Pons (tissue), 1 donor: ENCODE data around the gene OR8B3.
A peak's percentile ranks its signal among the peaks of the same experiment; 100 is the strongest.
"Not testable (repeated sequence)": the region's sequence is repeated elsewhere in the genome, so short reads cannot be mapped to it uniquely, and the experiment has no call there.

Experiments
- DNase-seq: peaks from one replicate; pipeline ENCODE4 v3.0.0-alpha.2; 2016; ENCODE audit warnings: low spot score

Gene OR8B3

GRCh38 chr11:124398924-124399323, at the start of gene OR8B3:
TSS of gene OR8B3 (minus strand) at chr11:124399024. CDS start at chr11:124397351, 1,673 bp downstream.
- no peak for DNase-seq

- DNase-seq, result no peak
Measured at GRCh38 chr11:124446916-124447315, 48.1 kb upstream of the OR8B3 start.

GRCh38 chr11:124445646-124446150, 46.9 kb upstream of the OR8B3 start, which contains the start of gene OR8B8:
TSS of gene OR8B8 (minus strand) at chr11:124445696. CDS start at chr11:124441085, 4,611 bp downstream.
- DNase-seq, result no peak

GRCh38 chr11:124442847-124443246, 44.0 kb upstream of the OR8B3 start:
- no peak for DNase-seq

GRCh38 chr11:124442442-124442841, 43.6 kb upstream of the OR8B3 start:
- DNase-seq, result no peak

- no peak for DNase-seq
Measured at GRCh38 chr11:124441519-124441918, 42.7 kb upstream of the OR8B3 start.

- no peak for DNase-seq
Measured at GRCh38 chr11:124441081-124441480, 42.3 kb upstream of the OR8B3 start.

GRCh38 chr11:124440608-124441007, 41.8 kb upstream of the OR8B3 start:
- no peak for DNase-seq

- DNase-seq, result no peak
Measured at GRCh38 chr11:124434699-124435098, 35.9 kb upstream of the OR8B3 start.

- no peak for DNase-seq
Measured at GRCh38 chr11:124429599-124429998, 30.8 kb upstream of the OR8B3 start.

- DNase-seq, result no peak
Measured at GRCh38 chr11:124424384-124424921, 25.6 kb upstream of the OR8B3 start, which contains the start of gene OR8B4. TSS of gene OR8B4 (minus strand) at chr11:124424871. CDS start at chr11:124424871, 0 bp downstream.

- DNase-seq, result no peak
Measured at GRCh38 chr11:124421043-124421442, 22.2 kb upstream of the OR8B3 start.

GRCh38 chr11:124415356-124415923, 16.6 kb upstream of the OR8B3 start:
- DNase-seq, result peak; percentile 24

GRCh38 chr11:124409906-124410305, 11.1 kb upstream of the OR8B3 start:
- no peak for DNase-seq

GRCh38 chr11:124405581-124405980, 6.8 kb upstream of the OR8B3 start:
- DNase-seq, result no peak

- DNase-seq, result not testable (repeated sequence)
Measured at GRCh38 chr11:124403186-124403585, 4.4 kb upstream of the OR8B3 start.

- peak; percentile 53 for DNase-seq
Measured at GRCh38 chr11:124402326-124402922, 3.6 kb upstream of the OR8B3 start.

- not testable (repeated sequence) for DNase-seq
Measured at GRCh38 chr11:124396847-124397246, 2.0 kb downstream of the OR8B3 start.

- no peak for DNase-seq
Measured at GRCh38 chr11:124394408-124394807, 4.4 kb downstream of the OR8B3 start.

GRCh38 chr11:124384399-124384798, 14.4 kb downstream of the OR8B3 start, which contains the start of gene OR8B2:
TSS of gene OR8B2 (minus strand) at chr11:124384499. CDS start at chr11:124383343, 1,156 bp downstream.
- DNase-seq, result no peak

GRCh38 chr11:124382857-124383256, 16.0 kb downstream of the OR8B3 start:
- DNase-seq, result not testable (repeated sequence)

GRCh38 chr11:124380585-124380984, 18.2 kb downstream of the OR8B3 start:
- DNase-seq, result no peak

GRCh38 chr11:124376280-124376679, 22.5 kb downstream of the OR8B3 start:
- no peak for DNase-seq
